ENCODE measurements around the gene ATMIN. TPM values are rescaled to one million over a fixed set of nuclear protein-coding genes. Genes with fewer than 3 reads are reported as not detected.

Gene ATMIN
- total RNA-seq, 1 donor from 2014 or later, result 27.1 TPM

- H3K9me3 Mint-ChIP-seq, result no peaks in the 10 kb centered on the region
- no peak for DNase-seq (ENCODE audit: low spot score)
- no peak overlapping the region for H3K27ac Mint-ChIP-seq
- peaks cover 1% of the 10 kb centered on the region for H3K27me3 Mint-ChIP-seq (ENCODE audit: low read depth)
- no peak overlapping the region for H3K4me3 Mint-ChIP-seq (ENCODE audit: low read depth)
- no peaks in the 10 kb centered on the region for H3K36me3 Mint-ChIP-seq (ENCODE audit: low read depth)
- H3K4me1 Mint-ChIP-seq (ENCODE audit: low read depth), result no peaks in the 10 kb centered on the region
- intact Hi-C loops (cut with micrococcal nuclease), result no loop called here
Observed at GRCh38 chr16:81060576-81061306, 25.1 kb downstream of the ATMIN start.

GRCh38 chr16:81061307-81061640 lies 25.6 kb downstream of the ATMIN start:
- intact Hi-C loops (cut with micrococcal nuclease), result no loop called here
- Mint-ChIP-seq H3K36me3 (ENCODE audit: low read depth) (no peaks in the 10 kb centered on the region), H3K27me3 (ENCODE audit: low read depth) (peaks cover 1% of the 10 kb centered on the region), H3K9me3 (no peaks in the 10 kb centered on the region), H3K4me1 (ENCODE audit: low read depth) (no peaks in the 10 kb centered on the region), H3K4me3 (ENCODE audit: low read depth) (no peak overlapping the region), H3K27ac (no peak overlapping the region)
- DNase-seq (ENCODE audit: low spot score), result no peak

GRCh38 chr16:81061871-81062608 lies 26.4 kb downstream of the ATMIN start:
- intact Hi-C loops (cut with micrococcal nuclease), result no loop called here
- H3K36me3 Mint-ChIP-seq (ENCODE audit: low read depth), result no peaks in the 10 kb centered on the region
- H3K27ac Mint-ChIP-seq, result no peak overlapping the region
- H3K9me3 Mint-ChIP-seq, result no peaks in the 10 kb centered on the region
- H3K4me1 Mint-ChIP-seq (ENCODE audit: low read depth), result peaks cover under 1% of the 10 kb centered on the region
- DNase-seq (ENCODE audit: low spot score), result no peak
- H3K27me3 Mint-ChIP-seq (ENCODE audit: low read depth), result peaks cover 1% of the 10 kb centered on the region
- H3K4me3 Mint-ChIP-seq (ENCODE audit: low read depth), result no peak overlapping the region

GRCh38 chr16:81066681-81067080 lies 31.0 kb downstream of the ATMIN start:
- intact Hi-C loops (cut with micrococcal nuclease), result no loop called here
- no peak for DNase-seq (ENCODE audit: low spot score)
- Mint-ChIP-seq H3K4me1 (ENCODE audit: low read depth) (peaks cover 2% of the 10 kb centered on the region), H3K27ac (no peak overlapping the region), H3K9me3 (no peaks in the 10 kb centered on the region), H3K36me3 (ENCODE audit: low read depth) (no peaks in the 10 kb centered on the region), H3K27me3 (ENCODE audit: low read depth) (peaks cover 8% of the 10 kb centered on the region), H3K4me3 (ENCODE audit: low read depth) (no peak overlapping the region)

GRCh38 chr16:81067166-81067565 lies 31.5 kb downstream of the ATMIN start:
- Mint-ChIP-seq H3K27ac (no peak overlapping the region), H3K36me3 (ENCODE audit: low read depth) (no peaks in the 10 kb centered on the region), H3K4me1 (ENCODE audit: low read depth) (peaks cover 5% of the 10 kb centered on the region)

GRCh38 chr16:81069063-81069462 lies 33.4 kb downstream of the ATMIN start:
- H3K9me3 Mint-ChIP-seq, result no peaks in the 10 kb centered on the region

More at GRCh38 chr16:81067166-81067565, 31.5 kb downstream of the ATMIN start:
- H3K4me3 Mint-ChIP-seq (ENCODE audit: low read depth), result no peak overlapping the region
- peaks cover 8% of the 10 kb centered on the region for H3K27me3 Mint-ChIP-seq (ENCODE audit: low read depth)
- no peak for DNase-seq (ENCODE audit: low spot score)
- intact Hi-C loops (cut with micrococcal nuclease), result no loop called here
- H3K9me3 Mint-ChIP-seq, result no peaks in the 10 kb centered on the region

GRCh38 chr16:81070979-81071378 lies 35.3 kb downstream of the ATMIN start:
- no peaks in the 10 kb centered on the region for H3K36me3 Mint-ChIP-seq (ENCODE audit: low read depth)
- no peak overlapping the region for H3K4me3 Mint-ChIP-seq (ENCODE audit: low read depth)
- no peak for DNase-seq (ENCODE audit: low spot score)
- H3K9me3 Mint-ChIP-seq, result no peaks in the 10 kb centered on the region
- H3K27me3 Mint-ChIP-seq (ENCODE audit: low read depth), result peaks cover 14% of the 10 kb centered on the region
- H3K4me1 Mint-ChIP-seq (ENCODE audit: low read depth), result peaks cover 5% of the 10 kb centered on the region
- H3K27ac Mint-ChIP-seq, result no peak overlapping the region
- intact Hi-C loops (cut with micrococcal nuclease), result no loop called here

More at GRCh38 chr16:81069063-81069462, 33.4 kb downstream of the ATMIN start:
- Mint-ChIP-seq H3K36me3 (ENCODE audit: low read depth) (no peaks in the 10 kb centered on the region), H3K4me1 (ENCODE audit: low read depth) (peaks cover 5% of the 10 kb centered on the region), H3K27ac (no peak overlapping the region), H3K27me3 (ENCODE audit: low read depth) (peaks cover 12% of the 10 kb centered on the region), H3K4me3 (ENCODE audit: low read depth) (no peak overlapping the region)
- intact Hi-C loops (cut with micrococcal nuclease), result no loop called here
- no peak for DNase-seq (ENCODE audit: low spot score)

- H3K27me3 Mint-ChIP-seq (ENCODE audit: low read depth), result peaks cover 14% of the 10 kb centered on the region
- no peaks in the 10 kb centered on the region for H3K36me3 Mint-ChIP-seq (ENCODE audit: low read depth)
- no peak overlapping the region for H3K4me3 Mint-ChIP-seq (ENCODE audit: low read depth)
- no peak for DNase-seq (ENCODE audit: low spot score)
- H3K4me1 Mint-ChIP-seq (ENCODE audit: low read depth), result peaks cover 5% of the 10 kb centered on the region
- H3K9me3 Mint-ChIP-seq, result no peaks in the 10 kb centered on the region
- no peak overlapping the region for H3K27ac Mint-ChIP-seq
- intact Hi-C loops (cut with micrococcal nuclease), result no loop called here
Observed at GRCh38 chr16:81071805-81072204, 36.2 kb downstream of the ATMIN start.

GRCh38 chr16:81073560-81074330 lies 38.1 kb downstream of the ATMIN start:
- no peak overlapping the region for H3K27ac Mint-ChIP-seq
- intact Hi-C loops (cut with micrococcal nuclease), result no loop called here
- no peaks in the 10 kb centered on the region for H3K36me3 Mint-ChIP-seq (ENCODE audit: low read depth)

GRCh38 chr16:81076566-81077075 lies 41.0 kb downstream of the ATMIN start:
- Mint-ChIP-seq H3K9me3 (no peaks in the 10 kb centered on the region), H3K36me3 (ENCODE audit: low read depth) (no peaks in the 10 kb centered on the region), H3K27ac (no peak overlapping the region), H3K27me3 (ENCODE audit: low read depth) (peaks cover 6% of the 10 kb centered on the region), H3K4me1 (ENCODE audit: low read depth) (peaks cover 6% of the 10 kb centered on the region), H3K4me3 (ENCODE audit: low read depth) (no peak overlapping the region)
- intact Hi-C loops (cut with micrococcal nuclease), result loop anchor here (1.0 kb wide), 3 partner anchors 20 to 69 kb away; partner anchors contain the start of genes ATMIN, CENPN and GCSH
- DNase-seq (ENCODE audit: low spot score), result peak; percentile 87

More at GRCh38 chr16:81073560-81074330, 38.1 kb downstream of the ATMIN start:
- Mint-ChIP-seq H3K4me1 (ENCODE audit: low read depth) (peaks cover 6% of the 10 kb centered on the region), H3K9me3 (no peaks in the 10 kb centered on the region), H3K27me3 (ENCODE audit: low read depth) (peaks cover 12% of the 10 kb centered on the region), H3K4me3 (ENCODE audit: low read depth) (no peak overlapping the region)
- no peak for DNase-seq (ENCODE audit: low spot score)

- Mint-ChIP-seq H3K4me3 (ENCODE audit: low read depth) (peak within 1 kb of the TSS; percentile 22), H3K4me1 (ENCODE audit: low read depth) (peaks cover 3% of the 10 kb centered on the region), H3K9me3 (no peaks in the 10 kb centered on the region), H3K36me3 (ENCODE audit: low read depth) (no peaks in the 10 kb centered on the region), H3K27ac (no peak within 1 kb of the TSS), H3K27me3 (ENCODE audit: low read depth) (peaks cover 6% of the 10 kb centered on the region)
- intact Hi-C loops (cut with micrococcal nuclease), result loop anchor here (1.0 kb wide), 2 partner anchors 19 to 70 kb away; partner anchors contain the start of genes CENPN and GCSH
- DNase-seq (ENCODE audit: low spot score), result peak; percentile 96
Observed at GRCh38 chr16:81077076-81077940, 41.7 kb downstream of the ATMIN start, which contains the start of gene C16orf46. Gene C16orf46, minus strand, starts transcription at chr16:81077238. Its CDS starts 13,283 bp downstream, at chr16:81063955.

GRCh38 chr16:81080233-81080632 lies 44.6 kb downstream of the ATMIN start:
- Mint-ChIP-seq H3K9me3 (no peaks in the 10 kb centered on the region), H3K27me3 (ENCODE audit: low read depth) (no peaks in the 10 kb centered on the region), H3K4me1 (ENCODE audit: low read depth) (peaks cover 3% of the 10 kb centered on the region), H3K36me3 (ENCODE audit: low read depth) (no peaks in the 10 kb centered on the region), H3K27ac (no peak overlapping the region), H3K4me3 (ENCODE audit: low read depth) (no peak overlapping the region)
- intact Hi-C loops (cut with micrococcal nuclease), result no loop called here
- no peak for DNase-seq (ENCODE audit: low spot score)

Data from activated T-helper 2 cell treated with anti-CD3 and anti-CD28 coated beads, Interferon-gamma antibody, Interleukin-2, Interleukin-4, amounts not matched to agents 10 μg/mL and 5 μg/mL and 100 μg/mL, durations not matched to agents 14 hours and 24 hours and 36 hours (primary cell).